Upper lobe of left lung (tissue), 4 donors: ENCODE measurements around the gene CRPPA.

Experiments used
- POLR2A ChIP-seq, 4 donors: fragments of 450-650 bp; IDR thresholded peaks; one replicate each; pipeline ENCODE4 v1.5.1; 2016 to 2017; ENCODE audit warnings: antibody characterized with exemption in 4 of 4, mild to moderate bottlenecking in 2 of 4
- TF ChIP-seq, protein P1 (sequence below), 6 experiments: fragments of 450-650 bp in 4 of 6; fragments of 200-600 bp in 2 of 6; sonication (generic) in 2 of 6; IDR thresholded peaks; one replicate each; pipeline ENCODE4 v1.5.1; 2016 to 2019; ENCODE audit warnings: antibody characterized with exemption in 6 of 6

DNA sequence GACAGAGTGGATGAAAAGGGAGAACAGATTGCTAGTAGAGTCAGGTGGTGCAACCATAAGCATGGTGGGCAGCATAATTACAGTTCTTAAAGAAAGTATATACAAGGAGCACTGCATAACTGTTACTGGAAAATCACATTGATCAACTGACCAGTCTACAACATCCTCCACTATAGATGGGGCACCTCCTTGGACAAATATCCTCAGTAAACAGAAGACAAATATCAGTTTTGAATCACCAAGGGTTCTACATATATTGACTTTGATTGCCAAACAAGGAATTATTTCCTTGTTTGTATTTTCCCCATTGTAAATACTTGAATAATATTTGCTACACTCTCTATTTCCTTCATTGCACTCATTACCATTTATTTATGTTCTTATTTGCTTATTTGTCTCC, 17.6 kb upstream of the CRPPA start:
- TF ChIP-seq, protein P1, sequence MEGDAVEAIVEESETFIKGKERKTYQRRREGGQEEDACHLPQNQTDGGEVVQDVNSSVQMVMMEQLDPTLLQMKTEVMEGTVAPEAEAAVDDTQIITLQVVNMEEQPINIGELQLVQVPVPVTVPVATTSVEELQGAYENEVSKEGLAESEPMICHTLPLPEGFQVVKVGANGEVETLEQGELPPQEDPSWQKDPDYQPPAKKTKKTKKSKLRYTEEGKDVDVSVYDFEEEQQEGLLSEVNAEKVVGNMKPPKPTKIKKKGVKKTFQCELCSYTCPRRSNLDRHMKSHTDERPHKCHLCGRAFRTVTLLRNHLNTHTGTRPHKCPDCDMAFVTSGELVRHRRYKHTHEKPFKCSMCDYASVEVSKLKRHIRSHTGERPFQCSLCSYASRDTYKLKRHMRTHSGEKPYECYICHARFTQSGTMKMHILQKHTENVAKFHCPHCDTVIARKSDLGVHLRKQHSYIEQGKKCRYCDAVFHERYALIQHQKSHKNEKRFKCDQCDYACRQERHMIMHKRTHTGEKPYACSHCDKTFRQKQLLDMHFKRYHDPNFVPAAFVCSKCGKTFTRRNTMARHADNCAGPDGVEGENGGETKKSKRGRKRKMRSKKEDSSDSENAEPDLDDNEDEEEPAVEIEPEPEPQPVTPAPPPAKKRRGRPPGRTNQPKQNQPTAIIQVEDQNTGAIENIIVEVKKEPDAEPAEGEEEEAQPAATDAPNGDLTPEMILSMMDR (IDR thresholded peaks at IDR 0.05), result no peak
- no peak for TF ChIP-seq POLR2A (IDR thresholded peaks at IDR 0.05)
